Endodermal cell (in vitro differentiated cells): Measurements from ENCODE around the gene FYN. TPM values are rescaled to one million over a fixed set of nuclear protein-coding genes. Genes with fewer than 3 reads are reported as not detected.

ENCODE experiments used
- DNase-seq: peaks from one replicate; pipeline ENCODE4 v3.0.0-alpha.2; 2017
- H3K27ac ChIP-seq: 2 replicates; pipeline ENCODE4 v1.5.1; 2013; ENCODE audit warnings: mild to moderate bottlenecking, low read depth, low read length, moderate library complexity
- H3K27me3 ChIP-seq: 2 replicates; pipeline ENCODE4 v1.6.1; 2013; ENCODE audit warnings: mild to moderate bottlenecking, low read length, moderate library complexity; ENCODE audit not compliant: insufficient read depth, control insufficient read depth, poor library complexity, severe bottlenecking
- H3K36me3 ChIP-seq: 2 replicates; pipeline ENCODE4 v1.7.0; 2013; ENCODE audit warnings: mild to moderate bottlenecking, low read length, moderate library complexity; ENCODE audit not compliant: control insufficient read depth, insufficient read depth
- H3K4me1 ChIP-seq: one replicate; pipeline ENCODE4 v1.7.0; 2013; ENCODE audit warnings: low read length; ENCODE audit not compliant: control insufficient read depth, insufficient read depth
- H3K4me3 ChIP-seq: 2 replicates; pipeline ENCODE4 v1.5.1; 2013; ENCODE audit warnings: mild to moderate bottlenecking, low read length, moderate library complexity
- H3K9ac ChIP-seq: 2 replicates; pipeline ENCODE4 v1.6.1; 2013; ENCODE audit warnings: mild to moderate bottlenecking, low read length, moderate library complexity; ENCODE audit not compliant: poor library complexity, severe bottlenecking; ENCODE audit errors: extremely low read depth
- H3K9me3 ChIP-seq: 2 replicates; pipeline ENCODE4 v1.6.1; 2013; ENCODE audit warnings: mild to moderate bottlenecking, low read length, moderate library complexity; ENCODE audit not compliant: control insufficient read depth
- H3K27ac Mint-ChIP-seq: 2 replicates; pipeline ENCODE4 v1.8.0; 2020; ENCODE audit warnings: mixed read lengths
- H3K27me3 Mint-ChIP-seq: 2 replicates; pipeline ENCODE4 v1.8.0; 2021; ENCODE audit warnings: mild to moderate bottlenecking, mixed read lengths; ENCODE audit not compliant: insufficient read depth
- H3K36me3 Mint-ChIP-seq: 2 replicates; pipeline ENCODE4 v1.8.0; 2020; ENCODE audit warnings: low read depth, mixed read lengths
- H3K4me1 Mint-ChIP-seq: 2 replicates; pipeline ENCODE4 v1.8.0; 2020; ENCODE audit warnings: mixed read lengths
- H3K4me3 Mint-ChIP-seq: 2 replicates; pipeline ENCODE4 v1.8.0; 2020; ENCODE audit warnings: mild to moderate bottlenecking, moderate library complexity, mixed read lengths
- H3K9me3 Mint-ChIP-seq: 2 replicates; pipeline ENCODE4 v1.8.0; 2020; ENCODE audit warnings: mild to moderate bottlenecking, mixed read lengths
- CTCF ChIP-seq: fragments of 200-600 bp; sonication (generic); conservative IDR thresholded peaks from 2 replicates; pipeline ENCODE4 v1.5.0; 2021; ENCODE audit warnings: antibody characterized with exemption, mild to moderate bottlenecking
- WGBS, 2 experiments: methylation state at CpG; one replicate each; pipeline versions ENCODE4 v1.1.5 to v1.1.7; 2013; ENCODE audit warnings: missing lambda C conversion rate in 2 of 2, mixed read lengths in 1 of 2; ENCODE audit not compliant: insufficient coverage in 1 of 2, insufficient read length in 1 of 2; 5-methylcytosine and 5-hydroxymethylcytosine counted together
- total RNA-seq, 2 donors: library from RNA; stranded (reverse); fragmentation: NEBNext Ultra II Directional in 1 of 2; extraction: Animal tissue kit (Norgen Biotek cat#: 25700) in 1 of 2; gene quantifications; 2 replicates in 1 of 2; 3 replicates in 1 of 2; pipeline ENCODE4 v1.2.1, GENCODE V29; 2021

Gene FYN
- total RNA-seq, 2 donors from 2014 or later: 70.0 to 96.4 TPM

- no peak overlapping the region for H3K9ac ChIP-seq
- H3K4me3 ChIP-seq: no peak overlapping the region
- H3K9me3 Mint-ChIP-seq: peaks cover 16% of the 10 kb centered on the region
- peak; percentile 90 for DNase-seq
- no peaks in the 10 kb centered on the region for H3K36me3 ChIP-seq
- peaks cover 9% of the 10 kb centered on the region for H3K27me3 Mint-ChIP-seq
- H3K9me3 ChIP-seq: peaks cover 13% of the 10 kb centered on the region
- peaks cover 3% of the 10 kb centered on the region for H3K36me3 Mint-ChIP-seq
- no peak overlapping the region for H3K27ac ChIP-seq
- H3K4me1 ChIP-seq: peaks cover 5% of the 10 kb centered on the region
- 51 to 55% methylated on average over 10 to 12 of the region's 12 CpGs for WGBS, 2 experiments
- no peak for TF ChIP-seq CTCF
- no peaks in the 10 kb centered on the region for H3K27me3 ChIP-seq
- H3K4me1 Mint-ChIP-seq: peaks cover 30% of the 10 kb centered on the region
- H3K4me3 Mint-ChIP-seq: no peak overlapping the region
- H3K27ac Mint-ChIP-seq: no peak overlapping the region
Measured at GRCh38 chr6:111614833-111615582, 258.2 kb downstream of the FYN start.

GRCh38 chr6:111612379-111612778, 260.9 kb downstream of the FYN start:
- peaks cover 30% of the 10 kb centered on the region for H3K4me1 Mint-ChIP-seq
- Histone ChIP-seq H3K4me3 (no peak overlapping the region), H3K9me3 (peaks cover 13% of the 10 kb centered on the region), H3K9ac (no peak overlapping the region), H3K4me1 (peaks cover 5% of the 10 kb centered on the region), H3K27me3 (no peaks in the 10 kb centered on the region), H3K27ac (no peak overlapping the region), H3K36me3 (no peaks in the 10 kb centered on the region)
- H3K27me3 Mint-ChIP-seq: peaks cover 9% of the 10 kb centered on the region
- no peak for DNase-seq
- peaks cover 3% of the 10 kb centered on the region for H3K36me3 Mint-ChIP-seq
- TF ChIP-seq CTCF: no peak
- H3K27ac Mint-ChIP-seq: no peak overlapping the region
- no peak overlapping the region for H3K4me3 Mint-ChIP-seq
- WGBS, 2 experiments: 93% methylated on average over 3 of the region's 3 CpGs; no CpG with 5 or more reads in 1 of the 2 experiments
- peaks cover 16% of the 10 kb centered on the region for H3K9me3 Mint-ChIP-seq

- no peak for TF ChIP-seq CTCF
- H3K9me3 ChIP-seq: peaks cover 13% of the 10 kb centered on the region
- Mint-ChIP-seq H3K4me1 (peaks cover 33% of the 10 kb centered on the region), H3K27ac (no peak overlapping the region), H3K9me3 (peaks cover 16% of the 10 kb centered on the region), H3K36me3 (peaks cover 3% of the 10 kb centered on the region), H3K27me3 (peaks cover 2% of the 10 kb centered on the region), H3K4me3 (no peak overlapping the region)
- H3K36me3 ChIP-seq: no peaks in the 10 kb centered on the region
- H3K9ac ChIP-seq: no peak overlapping the region
- H3K4me3 ChIP-seq: no peak overlapping the region
- H3K4me1 ChIP-seq: peaks cover 5% of the 10 kb centered on the region
- WGBS, 2 experiments: 92 to 100% methylated on average over 1 to 2 of the region's 2 CpGs
- H3K27ac ChIP-seq: no peak overlapping the region
- H3K27me3 ChIP-seq: no peaks in the 10 kb centered on the region
- DNase-seq: no peak
Measured at GRCh38 chr6:111610548-111611172, 262.6 kb downstream of the FYN start.

Other genes with a start within 250 kb of the FYN start
- gene CCN6, start 180.7 kb upstream of the FYN start, total RNA-seq: not detected
- 10 to 100 TPM; 27.7 to 40.2 TPM for gene TUBE1, start 214.0 kb upstream of the FYN start, total RNA-seq
- 10 to 100 TPM; 21.0 to 24.3 TPM for gene FAM229B, start 214.1 kb upstream of the FYN start, total RNA-seq